Forelimb muscle (tissue), 1 donor: ENCODE data around the gene OR10J1. TPM values are rescaled to one million over a fixed set of nuclear protein-coding genes. Genes with fewer than 3 reads are reported as not detected.

ENCODE experiments used
- polyA plus RNA-seq: library from polyadenylated mRNA; unstranded; fragments of 120-200 nt; gene quantifications from one replicate; pipeline ENCODE4 v1.2.1, GENCODE V29; 2013; ENCODE audit not compliant: insufficient read length

Gene OR10J1
- polyA plus RNA-seq, 1 donor: not detected

Other genes with a start within 250 kb of the OR10J1 start
- 3.0 TPM for gene ACKR1, start 234.8 kb upstream of the OR10J1 start, polyA plus RNA-seq
- 0.42 TPM for gene FCER1A, start 137.4 kb upstream of the OR10J1 start, polyA plus RNA-seq
- gene OR10J4, start 7.5 kb upstream of the OR10J1 start, polyA plus RNA-seq: not detected
- gene OR10J5, start 96.3 kb downstream of the OR10J1 start, polyA plus RNA-seq: not detected
- gene APCS, start 148.1 kb downstream of the OR10J1 start, polyA plus RNA-seq: not detected